GM18868 (cell line): ENCODE results near the gene PCDHB10.

Experiments used
- ATAC-seq: cut with Tn5 transposase; IDR thresholded peaks from one replicate; pipeline ENCODE4 v1.9.1; 2021; ENCODE audit warnings: mild to moderate bottlenecking, moderate library complexity; ENCODE audit not compliant: unreplicated experiment

PCDHB10 gene

DNA sequence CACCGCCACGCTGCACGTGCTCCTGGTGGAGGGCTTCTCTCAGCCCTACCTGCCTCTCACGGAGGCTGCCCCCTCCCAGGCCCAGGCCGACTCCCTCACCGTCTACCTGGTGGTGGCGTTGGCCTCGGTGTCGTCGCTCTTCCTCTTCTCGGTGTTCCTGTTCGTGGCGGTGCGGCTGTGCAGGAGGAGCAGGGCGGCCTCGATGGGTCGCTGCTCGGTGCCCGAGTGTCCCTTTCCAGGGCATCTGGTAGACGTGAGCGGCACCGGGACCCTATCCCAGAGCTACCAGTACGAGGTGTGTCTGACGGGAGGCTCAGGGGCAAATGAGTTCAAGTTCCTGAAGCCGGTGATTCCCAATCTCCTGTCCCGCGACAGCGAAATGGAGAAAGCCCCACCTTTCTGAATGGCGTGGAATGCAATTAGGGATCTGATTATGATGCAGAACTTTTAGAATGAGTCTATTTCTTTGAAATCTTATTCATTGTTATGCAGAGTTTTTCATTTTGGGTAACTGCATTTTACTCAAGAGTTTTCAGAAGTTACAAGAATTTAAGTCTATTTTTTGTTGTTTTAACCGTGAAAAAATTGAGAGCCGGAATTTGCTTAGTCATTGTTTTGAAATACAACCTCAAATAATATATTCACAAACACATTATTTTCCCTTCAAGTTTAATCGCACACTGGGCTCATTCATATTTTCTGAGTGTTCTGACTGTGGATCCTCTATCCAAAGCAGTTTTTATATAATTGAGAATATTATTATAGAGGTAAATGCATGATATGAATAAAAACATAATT, 44.6 kb downstream of the PCDHB10 start:
- ATAC-seq, result no peak

DNA sequence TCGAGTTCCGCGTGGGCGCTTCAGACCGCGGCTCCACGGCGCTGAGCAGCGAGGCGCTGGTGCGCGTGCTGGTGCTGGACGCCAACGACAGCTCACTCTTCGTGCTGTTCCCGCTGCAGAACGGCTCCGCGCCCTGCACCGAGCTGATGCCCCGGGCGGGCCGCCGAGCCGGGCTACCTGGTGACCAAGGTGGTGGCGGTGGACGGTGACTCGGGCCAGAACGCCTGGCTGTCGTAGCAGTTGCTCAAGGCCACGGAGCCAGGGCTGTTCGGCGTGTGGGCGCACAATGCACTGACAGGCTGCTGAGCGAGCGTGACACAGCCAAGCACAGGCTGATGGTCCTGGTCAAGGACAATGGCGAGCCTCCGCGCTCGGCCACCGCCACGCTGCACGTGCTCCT, 49.3 kb downstream of the PCDHB10 start:
- ATAC-seq, result no peak
